GM21619 (cell line): ENCODE results near the gene RBBP8NL.

ENCODE experiments used
- ATAC-seq: cut with Tn5 transposase; IDR thresholded peaks from one replicate; pipeline ENCODE4 v1.9.1; 2021; ENCODE audit not compliant: unreplicated experiment

RBBP8NL gene, protein sequence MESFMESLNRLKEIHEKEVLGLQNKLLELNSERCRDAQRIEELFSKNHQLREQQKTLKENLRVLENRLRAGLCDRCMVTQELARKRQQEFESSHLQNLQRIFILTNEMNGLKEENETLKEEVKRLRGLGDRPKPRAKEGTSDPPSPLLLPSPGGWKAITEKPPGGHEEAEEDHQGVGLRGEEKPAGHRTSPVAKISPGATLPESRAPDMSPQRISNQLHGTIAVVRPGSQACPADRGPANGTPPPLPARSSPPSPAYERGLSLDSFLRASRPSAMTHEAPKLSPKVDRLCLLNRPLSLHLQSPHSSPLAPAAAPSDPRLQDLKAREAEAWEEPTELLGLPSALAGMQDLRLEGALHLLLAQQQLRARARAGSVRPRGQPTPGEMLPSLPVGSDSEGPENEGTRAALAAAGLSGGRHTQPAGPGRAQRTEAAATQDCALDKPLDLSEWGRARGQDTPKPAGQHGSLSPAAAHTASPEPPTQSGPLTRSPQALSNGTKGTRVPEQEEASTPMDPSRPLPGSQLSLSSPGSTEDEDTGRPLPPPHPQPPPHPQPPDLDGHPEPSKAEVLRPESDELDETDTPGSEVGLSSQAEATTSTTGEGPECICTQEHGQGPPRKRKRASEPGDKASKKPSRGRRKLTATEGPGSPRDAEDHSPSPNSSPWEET

DNA sequence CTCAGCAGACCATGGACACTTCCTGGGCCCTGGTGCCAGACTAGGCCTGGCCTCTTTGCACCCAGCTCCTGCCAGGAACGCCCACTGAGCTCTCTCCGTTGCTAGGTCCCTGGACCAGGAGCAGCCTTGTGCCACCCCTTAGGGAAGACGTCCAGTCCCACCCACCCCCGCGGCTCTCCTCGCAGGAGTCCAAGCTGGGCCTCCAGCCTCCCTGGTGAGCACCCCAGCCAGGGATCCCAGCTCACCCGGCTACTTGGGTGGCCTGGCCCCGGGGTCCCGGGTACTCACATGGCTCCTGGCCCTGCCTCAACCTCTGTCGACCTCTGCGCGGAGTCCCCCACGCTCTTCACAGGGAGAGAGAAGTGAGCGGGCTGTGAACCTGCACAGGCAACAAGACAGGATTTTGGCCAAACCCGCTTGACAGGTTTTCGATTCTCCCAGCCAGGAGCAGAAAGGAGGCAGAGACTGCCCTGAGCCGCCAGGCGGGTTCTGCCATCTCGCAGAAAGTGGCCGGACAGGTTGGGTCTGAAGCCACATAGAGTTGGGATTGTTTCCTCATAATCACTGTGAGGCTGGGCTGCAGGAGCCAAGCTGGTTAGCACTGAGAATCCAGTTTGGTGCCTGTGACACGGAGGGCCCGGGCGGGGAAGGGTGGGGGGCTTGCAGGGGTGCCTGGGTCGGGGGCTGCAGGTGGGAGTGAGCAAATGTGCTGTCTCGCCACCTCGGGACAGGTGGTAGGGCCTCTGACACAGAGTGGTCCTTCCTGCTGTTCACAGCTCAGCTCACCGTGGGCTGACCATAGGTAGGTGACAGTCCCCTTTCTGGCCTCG lies at the start of gene RBBP8NL:
Gene RBBP8NL (minus strand): TSS at position 368 of the 830 bp plus-strand sequence. CDS start 7,892 bp downstream, outside the sequence.
- ATAC-seq, result no peak

DNA sequence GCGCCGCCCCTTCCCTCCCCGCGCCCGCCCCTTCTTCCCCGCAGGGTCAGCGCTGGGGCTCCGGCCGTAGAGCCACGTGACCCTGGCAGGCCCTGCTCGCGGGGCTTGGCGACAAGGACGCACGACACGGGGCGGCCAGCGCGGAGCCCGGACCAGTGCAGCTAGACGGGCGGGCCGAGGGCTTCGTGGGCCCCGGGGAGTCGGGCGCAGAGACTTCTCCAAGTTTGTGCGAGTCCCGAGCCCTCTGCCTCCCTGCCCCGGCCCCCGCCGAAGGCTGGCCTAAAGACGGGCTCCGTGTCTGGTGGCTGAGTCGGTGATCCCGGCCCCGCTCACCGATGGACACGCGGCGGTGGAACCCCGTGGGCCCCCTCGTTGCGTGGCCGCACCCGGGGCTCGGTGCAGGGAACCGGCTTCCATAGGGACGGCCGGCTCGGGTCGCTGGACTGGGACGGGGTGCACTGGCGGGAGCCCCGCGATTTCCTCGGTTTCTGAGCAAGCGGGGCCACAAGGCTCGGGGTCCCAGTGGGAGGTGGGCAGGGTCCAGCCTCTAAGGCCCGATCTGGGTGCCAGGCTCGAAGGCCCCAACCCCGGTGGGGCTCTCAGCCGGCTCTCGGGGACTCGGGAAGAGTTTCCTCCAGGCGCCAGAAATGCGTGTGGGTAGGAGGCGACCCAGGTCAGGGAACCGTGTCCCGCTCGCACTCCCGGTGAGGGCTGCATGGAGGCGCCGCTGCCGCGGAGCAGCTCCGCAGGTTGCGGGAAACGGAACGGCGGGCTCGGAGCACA lies 48.9 kb upstream of the RBBP8NL start:
- no peak for ATAC-seq

DNA sequence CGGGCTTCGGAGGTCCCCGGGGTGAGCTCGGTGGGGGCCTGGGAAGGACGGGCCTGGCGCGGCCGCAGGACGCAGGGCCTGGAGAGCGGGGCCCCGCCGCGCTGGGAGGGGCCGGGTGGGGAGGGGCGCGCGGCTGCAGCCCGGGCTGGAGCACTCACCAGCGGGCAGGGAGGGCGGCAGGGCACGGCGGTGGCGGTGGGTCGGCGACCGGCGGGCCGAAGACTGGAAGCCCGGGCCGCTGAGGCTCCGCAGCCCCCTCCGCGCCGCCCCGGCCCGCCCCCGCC lies 48.4 kb upstream of the RBBP8NL start, which contains the start of gene GATA5:
Gene GATA5 (minus strand): TSS at position 224 of the 284 bp plus-strand sequence. CDS start 474 bp downstream, outside the sequence.
- no peak for ATAC-seq

DNA sequence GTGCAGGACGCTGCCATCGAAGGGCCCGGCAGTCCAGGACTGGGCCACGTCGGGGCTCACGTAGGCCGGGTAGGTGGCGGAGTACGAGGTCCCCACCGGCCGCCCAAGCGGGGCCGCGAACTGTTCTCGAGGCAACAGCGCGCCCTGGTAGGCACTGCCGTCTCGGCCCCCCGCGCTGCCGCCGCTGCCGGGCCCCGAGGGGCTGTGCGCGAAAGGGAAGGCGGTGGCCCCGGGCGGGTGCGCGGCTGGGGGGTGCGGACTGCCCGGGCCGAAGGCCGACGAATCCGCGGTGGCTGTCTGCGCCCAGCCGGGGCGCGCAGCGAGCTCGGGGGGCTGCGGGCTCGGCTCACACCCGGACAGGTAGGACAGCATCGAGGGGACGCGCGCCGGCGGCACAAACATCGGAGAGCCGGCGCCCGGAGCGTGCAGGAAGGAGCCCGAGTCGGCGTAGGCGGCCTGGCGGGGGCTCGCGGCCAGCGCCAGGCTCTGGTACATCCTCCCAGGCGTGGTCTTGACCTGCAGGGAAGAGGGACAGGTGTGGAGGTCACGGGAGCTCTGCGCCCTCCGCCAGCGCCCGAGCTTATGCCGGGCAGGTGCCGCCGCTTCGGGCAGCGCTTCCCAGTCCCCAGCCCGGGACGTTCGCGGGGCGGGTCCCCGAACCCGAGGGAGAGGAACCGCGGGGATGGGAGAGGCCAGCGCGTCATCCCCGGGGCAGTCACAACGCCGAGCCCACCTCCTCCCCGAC lies 47.9 kb upstream of the RBBP8NL start:
- no peak for ATAC-seq

DNA sequence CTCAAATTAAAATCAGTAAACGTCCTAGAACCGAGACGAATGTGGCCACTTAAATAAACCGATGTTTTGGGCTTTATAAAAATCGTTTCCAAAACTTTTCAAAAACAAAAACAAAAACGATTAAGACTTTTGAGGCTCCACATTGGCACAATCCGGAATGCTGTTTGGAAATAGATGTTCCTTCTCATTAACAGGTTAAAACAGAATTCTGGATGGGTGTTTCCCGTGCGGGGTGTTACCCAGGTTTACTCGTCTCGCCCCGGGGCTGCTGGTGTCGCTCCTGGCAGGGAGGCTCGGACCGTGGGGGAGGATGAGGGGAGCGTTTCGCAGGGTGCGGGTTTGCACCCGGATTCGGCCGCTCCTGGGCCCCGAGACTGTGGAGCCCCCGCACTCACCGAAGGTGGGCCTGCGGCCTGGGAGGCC lies 47.3 kb upstream of the RBBP8NL start:
- no peak for ATAC-seq

DNA sequence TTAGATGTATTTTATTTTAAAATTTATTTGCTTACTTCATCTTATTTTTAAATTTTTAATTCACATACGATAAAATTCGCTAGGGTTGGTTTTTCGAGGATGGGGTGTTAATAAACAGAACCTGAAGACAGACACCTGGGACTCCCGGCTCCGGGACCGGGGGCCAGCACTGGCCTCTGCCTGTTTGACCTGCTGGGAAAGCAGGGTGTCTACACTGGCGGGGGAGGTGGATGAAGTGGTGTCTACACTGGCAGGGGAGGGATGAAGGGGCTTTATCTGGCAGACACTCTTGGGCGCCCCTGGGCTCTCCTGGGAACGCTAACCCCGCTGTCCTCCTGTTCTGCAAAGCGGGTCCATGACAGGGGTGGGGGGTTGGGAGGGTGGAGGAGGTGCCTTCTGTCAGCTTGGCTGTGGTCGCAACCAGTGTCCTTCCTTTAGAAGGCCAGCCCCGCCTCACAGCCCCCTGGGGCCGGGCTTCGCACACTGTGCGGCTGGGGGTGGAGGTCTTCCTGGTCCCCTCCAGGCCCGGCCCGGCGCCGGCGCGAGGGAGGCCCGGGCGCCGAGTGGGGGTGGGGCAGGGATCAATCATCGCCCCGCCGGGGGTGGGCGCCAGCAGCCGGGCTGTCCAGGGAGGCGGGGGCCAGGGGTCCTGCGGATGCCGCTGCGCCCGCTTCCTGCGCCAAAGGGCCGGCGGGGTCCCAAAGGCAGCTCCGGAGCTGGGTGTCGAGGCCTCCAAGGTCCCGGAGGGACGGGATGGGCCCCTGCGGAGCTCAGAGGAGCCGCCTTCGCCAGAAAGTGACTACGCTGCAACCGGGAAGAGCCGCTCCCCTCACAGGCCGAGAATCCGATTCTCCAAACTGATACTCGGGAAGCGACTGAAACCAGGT lies 46.6 kb upstream of the RBBP8NL start:
- no peak for ATAC-seq

DNA sequence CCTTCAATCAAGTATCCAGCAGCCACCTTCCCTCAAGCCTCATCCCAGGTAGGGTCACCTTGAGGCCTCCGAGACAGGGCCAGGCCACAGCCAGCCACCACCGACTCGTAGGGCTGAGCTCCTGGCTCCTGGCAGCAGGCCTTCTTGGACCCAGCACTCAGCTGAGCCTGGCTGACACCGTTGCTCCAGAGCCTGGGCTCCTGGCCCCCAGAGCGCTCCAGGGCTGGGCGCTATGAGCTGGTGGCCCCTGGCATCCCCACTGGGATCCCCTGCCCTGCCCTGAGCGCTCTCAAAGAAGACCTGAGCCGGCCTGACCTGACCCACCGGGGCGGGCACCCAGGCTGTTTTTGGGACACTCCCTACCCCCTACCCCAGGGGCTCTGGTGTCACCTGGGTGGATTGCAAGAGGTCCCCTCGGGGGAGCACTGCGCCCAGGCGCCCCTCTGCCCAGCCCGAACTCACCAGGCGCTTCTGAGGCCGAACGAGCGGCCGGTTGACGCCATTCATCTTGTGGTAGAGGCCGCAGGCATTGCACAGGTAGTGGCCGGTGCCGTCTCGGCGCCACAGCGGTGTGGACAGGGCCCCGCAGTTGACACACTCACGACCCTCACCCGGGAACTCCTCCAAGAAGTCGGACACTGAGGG lies 45.7 kb upstream of the RBBP8NL start:
- ATAC-seq, result no peak

DNA sequence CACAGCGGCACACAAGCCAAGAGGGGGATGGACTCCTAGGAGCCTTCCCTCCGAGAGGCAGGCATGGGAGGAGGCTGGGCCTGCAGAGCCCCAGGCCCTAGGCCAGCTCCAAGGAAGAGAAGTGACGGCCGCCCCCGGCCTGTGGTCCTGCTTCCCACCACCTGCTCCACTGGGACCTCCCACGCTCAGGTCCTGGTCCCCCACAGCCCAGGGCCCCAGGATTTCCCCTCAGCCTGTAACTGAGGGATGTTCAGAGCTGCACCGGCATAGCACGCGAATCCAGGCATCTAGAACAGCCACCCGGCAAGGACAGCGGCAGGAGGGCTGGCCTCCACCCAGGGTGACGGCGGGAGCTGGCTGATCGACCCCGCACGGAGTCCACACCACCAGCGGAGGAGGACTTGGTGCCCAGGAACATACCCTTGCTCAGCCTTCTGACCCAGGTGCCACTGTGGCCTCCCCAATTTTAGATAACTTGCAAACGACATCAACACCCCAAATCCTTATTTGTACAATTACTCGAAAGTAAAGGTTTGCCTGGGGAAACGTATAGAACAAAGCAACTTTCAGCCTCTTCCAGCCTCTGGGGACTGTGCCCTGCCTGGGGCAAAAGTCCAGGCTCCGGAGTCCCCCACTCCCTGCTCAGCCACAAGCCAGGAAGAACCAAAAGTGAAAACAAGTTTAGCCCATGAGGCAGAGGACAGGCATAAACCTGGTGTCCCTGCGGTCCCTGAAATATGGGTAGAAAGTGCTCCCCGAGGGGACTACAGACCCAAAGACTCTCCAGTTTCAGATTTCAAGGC lies 45.0 kb upstream of the RBBP8NL start:
- ATAC-seq, result no peak

DNA sequence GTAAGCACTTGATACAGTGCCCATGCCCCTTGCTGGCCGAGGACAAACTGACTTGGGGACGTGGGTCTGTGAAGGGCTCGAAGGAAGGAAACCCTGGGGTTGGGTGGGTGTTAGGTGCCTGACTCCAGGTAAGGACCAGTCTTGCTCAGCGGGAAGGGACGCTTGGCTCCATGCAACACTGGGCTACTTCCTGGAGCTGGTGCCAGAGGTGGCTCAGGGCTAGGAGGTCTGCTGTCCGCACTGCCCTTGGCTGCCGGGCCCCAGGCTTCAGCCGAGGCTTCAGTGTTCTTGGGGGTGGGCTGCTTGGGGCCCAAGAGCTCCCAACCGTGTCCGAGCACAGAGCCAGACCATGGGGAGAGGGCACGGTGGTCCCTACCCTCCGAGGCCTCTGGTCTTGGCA lies 43.1 kb upstream of the RBBP8NL start:
- ATAC-seq, result no peak

DNA sequence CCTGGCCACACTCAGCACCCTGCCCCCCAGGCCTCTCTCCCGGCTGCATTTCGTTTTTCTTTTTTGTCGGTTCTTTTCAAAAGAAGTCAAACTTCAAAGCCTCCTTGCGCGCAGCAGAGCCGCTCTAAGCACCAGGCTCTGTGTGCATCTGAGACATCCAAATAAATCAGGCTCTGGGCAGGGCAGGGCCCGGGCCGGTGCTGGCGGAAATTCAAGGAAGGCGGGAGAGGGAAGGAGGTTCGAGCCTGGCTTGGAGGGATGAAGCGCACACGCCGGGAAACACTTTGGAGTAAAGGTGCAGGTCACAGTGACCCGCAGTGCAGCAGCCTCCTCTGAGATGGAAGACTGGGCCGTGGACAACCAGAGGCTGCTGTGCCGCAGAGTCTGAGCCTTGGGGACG lies 42.7 kb upstream of the RBBP8NL start:
- no peak for ATAC-seq

DNA sequence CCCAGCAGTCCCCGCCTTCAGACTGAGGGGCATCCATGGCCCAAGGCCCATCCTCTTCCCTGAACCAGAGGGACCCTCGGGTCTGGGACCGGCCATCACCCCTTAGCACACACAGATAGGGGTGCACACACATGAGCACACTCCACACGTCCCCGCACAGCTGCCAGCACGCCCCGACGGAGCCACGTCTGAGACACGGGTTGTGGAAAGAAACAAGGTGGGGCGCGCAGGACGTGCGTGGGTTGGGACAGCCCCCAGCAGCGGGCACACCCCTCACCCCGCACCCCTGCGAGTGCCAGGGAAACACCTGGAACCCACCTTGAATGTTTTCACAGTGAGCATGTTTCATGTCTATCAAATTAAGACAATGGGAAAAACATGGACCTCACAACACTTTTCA lies 42.0 kb upstream of the RBBP8NL start:
- ATAC-seq, result no peak

DNA sequence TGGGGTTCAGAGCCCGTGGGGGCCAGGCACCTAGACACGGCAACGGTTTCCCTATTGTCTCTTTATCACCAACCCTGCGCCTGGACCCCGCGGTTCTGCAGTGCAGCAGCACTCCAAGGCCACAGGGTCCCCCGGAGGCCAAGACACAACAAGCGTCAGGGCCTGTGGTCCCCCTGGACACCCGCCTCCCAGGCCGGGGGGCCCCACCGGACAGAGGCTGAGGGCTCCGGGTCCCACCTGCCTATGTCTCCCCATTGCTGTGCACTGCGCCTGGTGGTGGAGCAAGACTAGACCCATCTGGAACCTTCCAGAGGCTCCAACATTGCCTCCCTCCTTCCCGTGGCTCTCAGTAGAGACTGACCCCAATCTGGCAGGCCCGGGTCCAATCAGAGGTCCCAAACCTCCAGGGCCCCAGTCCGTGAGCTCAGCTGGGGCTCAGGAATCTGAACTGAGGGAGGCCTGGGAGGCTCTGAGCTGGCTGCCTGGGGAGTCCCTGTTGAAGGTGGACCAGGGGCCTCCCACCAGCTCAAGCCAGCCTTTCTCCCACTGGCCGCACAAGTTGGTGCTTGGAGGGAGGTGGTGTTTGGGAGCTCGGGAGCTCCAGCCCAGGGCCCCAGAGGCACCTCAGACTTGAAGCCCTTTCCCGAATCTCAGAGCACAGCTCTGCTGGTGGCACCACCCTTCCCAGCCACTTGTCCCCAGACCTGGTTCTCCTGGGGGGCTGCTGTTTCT lies 39.6 kb upstream of the RBBP8NL start:
- ATAC-seq, result no peak

DNA sequence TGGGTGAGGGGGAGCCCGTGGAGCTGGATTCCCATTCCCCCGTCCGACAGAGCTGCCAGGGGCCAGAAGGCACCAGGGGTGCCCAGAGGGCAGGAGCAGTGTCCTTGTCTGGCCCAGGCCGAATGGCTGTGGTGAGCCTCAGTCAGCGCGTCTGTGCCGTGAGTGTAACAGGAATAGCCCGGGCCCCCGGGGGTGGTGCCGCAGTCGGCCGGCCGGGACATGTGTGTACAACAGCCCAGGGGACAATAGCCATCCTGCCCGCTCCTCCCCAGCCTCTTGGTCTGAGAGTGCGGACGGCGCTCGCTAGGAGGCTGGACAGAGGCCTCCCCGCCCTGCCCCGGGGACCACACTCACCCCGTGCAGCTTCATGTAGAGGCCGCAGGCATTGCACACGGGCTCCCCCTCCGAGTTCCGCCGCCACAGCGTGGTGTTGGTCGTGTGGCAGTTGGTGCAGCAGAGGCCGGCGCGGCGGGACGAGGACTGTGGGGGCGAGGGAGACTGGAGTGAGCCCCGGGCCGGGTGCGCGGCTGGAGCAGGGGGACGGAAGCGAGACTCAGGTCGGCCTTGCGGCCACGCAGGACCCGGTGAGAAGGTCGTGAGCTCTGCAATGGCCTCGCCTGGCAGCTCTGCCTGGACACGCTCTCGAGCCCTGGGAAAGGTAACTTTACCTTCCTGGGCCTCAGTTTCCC lies 38.9 kb upstream of the RBBP8NL start:
- ATAC-seq, result no peak

DNA sequence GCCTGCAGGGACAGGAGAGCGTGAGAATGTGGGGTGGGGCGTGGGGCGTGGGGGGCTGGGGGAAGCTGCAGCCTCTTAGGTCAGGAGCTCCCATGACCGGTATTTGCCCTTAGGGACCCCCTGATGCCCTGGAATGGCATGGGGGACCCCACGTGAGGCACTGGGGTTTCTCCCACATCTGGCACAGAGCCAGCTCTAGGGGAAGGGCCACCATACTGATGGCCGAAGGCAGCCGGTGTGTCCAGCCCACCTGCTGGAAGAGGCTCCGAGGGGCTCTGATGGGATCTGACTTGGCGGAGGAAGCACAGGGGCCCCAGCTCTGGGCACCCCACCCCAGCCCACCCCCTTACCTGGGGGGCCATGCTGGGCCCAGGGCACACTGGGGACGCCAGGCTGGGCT lies 37.7 kb upstream of the RBBP8NL start:
- ATAC-seq, result no peak

DNA sequence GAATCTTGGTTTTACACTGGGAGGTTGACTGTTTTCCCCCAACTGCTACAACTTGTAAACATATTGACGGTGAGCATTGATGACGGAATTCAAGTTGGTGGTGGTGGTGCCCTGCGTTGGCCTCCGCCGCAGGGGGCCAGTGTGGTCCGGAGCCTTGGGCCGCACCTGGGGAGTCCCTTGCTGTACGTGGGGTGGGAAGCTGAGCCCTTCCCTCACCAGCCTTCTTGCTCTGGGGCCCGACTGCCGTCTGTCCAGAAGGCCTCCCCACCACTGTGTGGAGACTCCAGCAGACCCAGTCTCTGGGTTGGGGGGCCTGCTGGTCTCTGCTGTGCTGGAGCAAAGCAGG lies 37.1 kb upstream of the RBBP8NL start:
- no peak for ATAC-seq

DNA sequence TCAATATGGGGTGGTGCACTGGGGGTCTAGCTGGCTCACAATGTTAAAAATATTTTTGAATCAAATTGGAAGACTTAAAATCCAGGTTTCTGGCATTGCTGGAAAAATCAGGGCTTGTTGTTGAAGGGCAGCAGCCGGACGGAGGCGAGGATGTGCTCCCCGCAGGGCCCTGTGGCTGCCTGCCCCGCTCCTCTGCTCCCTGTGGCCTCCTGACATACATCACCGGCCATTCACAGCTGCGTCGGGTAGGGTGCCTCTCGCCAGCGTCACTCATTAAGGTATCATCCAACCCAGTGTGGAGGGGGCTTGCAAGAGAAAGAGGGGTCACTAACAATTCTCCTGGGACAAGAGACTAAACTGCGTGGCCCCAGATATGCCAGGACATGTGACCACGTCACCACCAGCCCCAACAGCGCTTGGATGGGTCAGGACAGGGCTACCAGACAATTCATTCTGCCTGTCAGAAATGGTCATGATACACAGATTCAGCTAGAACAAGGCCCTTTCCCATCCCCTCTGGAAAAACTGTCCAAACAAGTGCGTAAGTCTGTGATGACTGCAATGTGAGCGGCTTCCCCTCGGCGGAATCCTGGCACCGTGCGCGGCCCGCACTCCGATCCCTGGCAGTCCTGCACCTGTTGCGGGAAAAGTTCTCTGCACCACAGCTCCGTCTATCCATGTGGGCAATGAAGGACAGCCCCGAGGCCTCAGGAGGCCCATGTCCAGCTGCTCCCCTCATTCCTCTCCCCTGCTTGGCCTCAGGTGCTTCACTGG lies 36.5 kb upstream of the RBBP8NL start:
- no peak for ATAC-seq
